Measurements from ENCODE around the gene INPP5A. TPM values are rescaled to one million over a fixed set of nuclear protein-coding genes. Genes with fewer than 3 reads are reported as not detected.

The INPP5A gene, protein sequence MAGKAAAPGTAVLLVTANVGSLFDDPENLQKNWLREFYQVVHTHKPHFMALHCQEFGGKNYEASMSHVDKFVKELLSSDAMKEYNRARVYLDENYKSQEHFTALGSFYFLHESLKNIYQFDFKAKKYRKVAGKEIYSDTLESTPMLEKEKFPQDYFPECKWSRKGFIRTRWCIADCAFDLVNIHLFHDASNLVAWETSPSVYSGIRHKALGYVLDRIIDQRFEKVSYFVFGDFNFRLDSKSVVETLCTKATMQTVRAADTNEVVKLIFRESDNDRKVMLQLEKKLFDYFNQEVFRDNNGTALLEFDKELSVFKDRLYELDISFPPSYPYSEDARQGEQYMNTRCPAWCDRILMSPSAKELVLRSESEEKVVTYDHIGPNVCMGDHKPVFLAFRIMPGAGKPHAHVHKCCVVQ
- 322 and 427 TPM in 2 replicates for polyA plus RNA-seq

DNA sequence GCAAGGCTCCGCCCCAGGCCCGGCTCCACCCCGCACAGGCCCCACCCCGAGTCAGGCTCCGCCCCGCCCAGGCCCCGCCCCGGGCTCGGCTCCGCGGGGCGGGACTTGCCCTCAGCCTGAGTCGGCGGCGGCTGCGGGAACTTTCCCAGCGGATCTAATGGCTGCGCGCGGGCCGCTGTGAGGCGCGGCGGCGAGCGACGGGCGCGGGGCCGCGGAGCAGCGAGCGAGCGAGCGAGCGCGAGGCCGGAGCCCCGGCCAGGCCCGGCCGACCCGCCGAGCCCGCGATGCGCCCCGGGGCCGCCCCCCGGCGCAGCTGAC is at the start of gene INPP5A:
Gene INPP5A (plus strand): TSS at position 104 of the 318 bp plus-strand sequence. CDS start 310 bp downstream, outside the sequence.

DNA sequence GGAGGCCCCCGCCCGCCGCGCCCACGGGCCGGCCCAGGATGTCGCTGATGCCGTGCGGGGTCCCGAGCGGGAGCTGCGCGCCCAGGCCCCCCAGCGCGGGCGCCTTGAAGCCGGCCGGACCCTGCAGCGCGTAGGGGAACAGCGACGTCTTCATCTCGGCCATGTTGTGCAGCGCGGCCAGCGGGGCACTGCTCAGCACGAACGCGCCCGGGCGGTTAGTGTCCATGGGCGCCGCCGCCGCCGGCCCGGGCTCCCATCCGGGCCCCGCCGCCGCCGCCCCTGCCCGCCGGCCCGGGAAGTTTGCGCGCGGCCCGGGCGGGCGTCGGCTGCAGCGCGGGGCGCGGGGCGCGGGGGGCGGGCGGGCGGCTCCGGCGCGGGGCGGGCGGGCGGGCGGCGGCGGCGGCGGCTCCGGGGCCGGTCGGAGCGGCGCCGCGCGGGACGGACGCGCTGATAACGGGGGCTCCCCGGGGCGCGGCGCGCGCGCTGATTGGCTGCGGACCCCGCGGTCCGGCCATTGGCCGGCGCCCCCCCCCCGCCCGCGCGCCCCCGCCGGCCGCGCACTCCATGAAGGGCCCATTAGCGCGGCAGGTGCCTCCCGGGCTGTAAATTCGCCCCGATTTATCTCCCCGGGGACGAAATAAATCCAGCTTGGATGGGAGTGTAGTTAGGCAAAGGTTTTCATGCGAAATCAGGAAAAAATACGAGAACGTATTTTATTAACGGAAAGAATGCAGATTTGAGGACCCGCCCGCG is 248.3 kb downstream of the INPP5A start, which contains the start of gene NKX6-2:
Gene NKX6-2 (minus strand): TSS at position 425 of the 753 bp plus-strand sequence. CDS start 199 bp downstream, at position 226.

Other genes starting within 250 kb of the INPP5A start
- gene STK32C, start 229.8 kb upstream of the INPP5A start, polyA plus RNA-seq = 2.4 and 2.5 TPM in 2 replicates
- gene LRRC27, start 205.6 kb upstream of the INPP5A start, polyA plus RNA-seq = 3.7 and 7.8 TPM in 2 replicates
- 0.35 and 0.76 TPM in 2 replicates for gene PWWP2B, start 140.6 kb upstream of the INPP5A start, polyA plus RNA-seq
- 631 and 1,159 TPM in 2 replicates for gene NKX6-2, start 248.4 kb downstream of the INPP5A start, polyA plus RNA-seq

All from Purkinje cell (primary cell).